ENCODE data around the gene CDKN2C.

DNA sequence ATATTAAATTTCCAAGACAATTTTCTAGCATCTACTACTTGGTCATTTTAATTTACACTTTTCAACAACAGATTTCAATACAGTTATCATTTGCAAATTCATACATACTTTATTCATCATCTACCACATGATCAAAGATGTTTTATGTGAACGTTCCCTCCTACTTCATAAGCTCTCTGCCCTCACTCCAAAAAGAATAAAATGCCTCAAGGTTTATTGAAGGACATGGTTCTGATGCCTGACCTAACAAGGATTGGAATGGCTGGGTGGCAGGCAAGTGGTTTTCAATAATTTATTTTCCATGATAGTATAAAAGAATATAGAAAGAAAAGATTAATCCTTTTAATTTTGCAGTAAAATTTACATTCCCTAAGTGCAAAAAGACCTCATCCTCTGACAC, 5.4 kb downstream of the CDKN2C start:
- TF ChIP-seq CTCF (conservative IDR thresholded peaks at IDR 0.05 in 1 of 2, IDR thresholded peaks at IDR 0.05 in 1 of 2; ENCODE audit: low read depth in 1 of 2, low read length in 2 of 2) (no peak), EZH2 (IDR thresholded peaks at IDR 0.05; ENCODE audit: low read length, missing control alignments) (no peak)
